Measurements from ENCODE around the gene MIER3.

DNA sequence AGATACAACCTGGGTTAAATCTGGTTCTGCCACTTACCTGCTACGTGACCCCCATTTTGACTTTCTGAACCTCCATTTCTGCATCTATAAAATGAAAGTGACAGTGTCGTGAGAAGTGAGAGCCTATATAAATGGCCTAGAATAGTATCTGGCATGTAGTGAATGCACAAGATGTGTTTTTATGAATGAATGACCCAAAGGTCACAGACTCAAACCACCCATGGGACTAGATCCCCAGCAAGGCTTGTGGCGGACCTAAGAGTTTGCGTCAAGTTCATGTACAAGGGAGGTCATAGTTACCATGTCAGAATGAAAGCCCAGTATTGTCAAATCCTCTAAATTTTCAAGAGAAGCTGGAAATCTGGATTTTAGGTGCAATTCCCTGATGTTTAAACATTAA, 53.7 kb downstream of the MIER3 start:
- TF ChIP-seq, protein P1, sequence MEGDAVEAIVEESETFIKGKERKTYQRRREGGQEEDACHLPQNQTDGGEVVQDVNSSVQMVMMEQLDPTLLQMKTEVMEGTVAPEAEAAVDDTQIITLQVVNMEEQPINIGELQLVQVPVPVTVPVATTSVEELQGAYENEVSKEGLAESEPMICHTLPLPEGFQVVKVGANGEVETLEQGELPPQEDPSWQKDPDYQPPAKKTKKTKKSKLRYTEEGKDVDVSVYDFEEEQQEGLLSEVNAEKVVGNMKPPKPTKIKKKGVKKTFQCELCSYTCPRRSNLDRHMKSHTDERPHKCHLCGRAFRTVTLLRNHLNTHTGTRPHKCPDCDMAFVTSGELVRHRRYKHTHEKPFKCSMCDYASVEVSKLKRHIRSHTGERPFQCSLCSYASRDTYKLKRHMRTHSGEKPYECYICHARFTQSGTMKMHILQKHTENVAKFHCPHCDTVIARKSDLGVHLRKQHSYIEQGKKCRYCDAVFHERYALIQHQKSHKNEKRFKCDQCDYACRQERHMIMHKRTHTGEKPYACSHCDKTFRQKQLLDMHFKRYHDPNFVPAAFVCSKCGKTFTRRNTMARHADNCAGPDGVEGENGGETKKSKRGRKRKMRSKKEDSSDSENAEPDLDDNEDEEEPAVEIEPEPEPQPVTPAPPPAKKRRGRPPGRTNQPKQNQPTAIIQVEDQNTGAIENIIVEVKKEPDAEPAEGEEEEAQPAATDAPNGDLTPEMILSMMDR (IDR thresholded peaks at IDR 0.05), result no peak
- no peak for TF ChIP-seq POLR2A (IDR thresholded peaks at IDR 0.05)
